Neural cell (in vitro differentiated cells): ENCODE data around the gene CEMP1. TPM values are rescaled to one million over a fixed set of nuclear protein-coding genes. Genes with fewer than 3 reads are reported as not detected.
"Not testable (repeated sequence)": the region's sequence is repeated elsewhere in the genome, so short reads cannot be mapped to it uniquely, and the experiment has no call there.

Experiments used
- H2AFZ ChIP-seq: fragments of 200-600, 300-800 bp; sonication (generic), shearing (Covaris generic); 2 replicates; pipeline ENCODE4 v1.6.0; 2014; ENCODE audit warnings: low read depth, mild to moderate bottlenecking, antibody characterized with exemption, low read length, moderate library complexity
- H3F3A ChIP-seq: fragments of 200-600 bp; shearing (Covaris generic); 2 replicates; pipeline ENCODE4 v1.6.1; 2016; ENCODE audit warnings: mild to moderate bottlenecking, moderate library complexity, mixed read lengths, antibody characterized with exemption, low read length; ENCODE audit not compliant: insufficient read depth, poor library complexity, severe bottlenecking
- H3K27ac ChIP-seq: fragments of 200-600, 300-800 bp; sonication (generic), shearing (Covaris generic); 2 replicates; pipeline ENCODE4 v1.5.1; 2014; ENCODE audit warnings: mild to moderate bottlenecking, low read length, moderate library complexity
- H3K27me3 ChIP-seq: fragments of 300-800, 200-600 bp; sonication (generic), shearing (Covaris generic); 2 replicates; pipeline ENCODE4 v1.6.0; 2014; ENCODE audit warnings: mild to moderate bottlenecking, low read depth, low read length, moderate library complexity; ENCODE audit not compliant: insufficient read depth
- H3K36me3 ChIP-seq: fragments of 300-800, 200-600 bp; sonication (generic), shearing (Covaris generic); 2 replicates; pipeline ENCODE4 v1.5.1; 2014; ENCODE audit warnings: mild to moderate bottlenecking, antibody characterized with exemption, low read length, moderate library complexity; ENCODE audit not compliant: insufficient read depth
- H3K4me2 ChIP-seq: fragments of 300-800, 200-600 bp; sonication (generic), shearing (Covaris generic); 2 replicates; pipeline ENCODE4 v1.6.0; 2014; ENCODE audit warnings: mild to moderate bottlenecking, low read length
- H3K4me3 ChIP-seq: fragments of 300-800, 200-600 bp; sonication (generic), shearing (Covaris generic); 2 replicates; pipeline ENCODE4 v1.5.1; 2014; ENCODE audit warnings: mild to moderate bottlenecking, low read length, moderate library complexity
- H3K79me2 ChIP-seq: fragments of 200-600 bp; shearing (Covaris generic); replicated peaks from 2 replicates; pipeline ENCODE4 v1.6.0; 2014; ENCODE audit warnings: mild to moderate bottlenecking, low read length, moderate library complexity; ENCODE audit not compliant: insufficient read depth
- H3K9ac ChIP-seq: fragments of 300-800, 200-600 bp; sonication (generic), shearing (Covaris generic); 2 replicates; pipeline ENCODE4 v1.6.1; 2016; ENCODE audit warnings: mild to moderate bottlenecking, low read length, mixed read lengths
- H3K9me2 ChIP-seq: fragments of 200-600 bp; shearing (Covaris generic); 2 replicates; pipeline ENCODE4 v1.6.1; 2016; ENCODE audit warnings: mild to moderate bottlenecking, low read length, mixed read lengths; ENCODE audit not compliant: insufficient read depth
- H3K9me3 ChIP-seq: fragments of 200-600, 300-800 bp; sonication (generic), shearing (Covaris generic); 2 replicates; pipeline ENCODE4 v1.6.1; 2016; ENCODE audit warnings: mild to moderate bottlenecking, mixed run types, low read length, moderate library complexity, mixed read lengths
- H4K20me1 ChIP-seq: fragments of 200-600 bp; shearing (Covaris generic); 2 replicates; pipeline ENCODE4 v1.6.1; 2016; ENCODE audit warnings: mild to moderate bottlenecking, mixed run types; ENCODE audit not compliant: insufficient read depth
- polyA plus RNA-seq: library from polyadenylated mRNA; depleted of rRNA; stranded (reverse); fragments of >200 nt; gene quantifications from 2 replicates; pipeline ENCODE4 v1.2.3, GENCODE V29; 2014

Gene CEMP1
- polyA plus RNA-seq, 1 donor from 2014 or later = 0.46 TPM

- not testable (repeated sequence) for H3K9ac ChIP-seq, H3K27ac ChIP-seq, H3K36me3 ChIP-seq, H3K79me2 ChIP-seq, H3K4me3 ChIP-seq, H3K9me2 ChIP-seq, H3K27me3 ChIP-seq, H3K4me2 ChIP-seq, H3K9me3 ChIP-seq, H4K20me1 ChIP-seq, H2AFZ ChIP-seq, H3F3A ChIP-seq
Observed at GRCh38 chr16:2551420-2551889, 20.2 kb upstream of the CEMP1 start.

DNA sequence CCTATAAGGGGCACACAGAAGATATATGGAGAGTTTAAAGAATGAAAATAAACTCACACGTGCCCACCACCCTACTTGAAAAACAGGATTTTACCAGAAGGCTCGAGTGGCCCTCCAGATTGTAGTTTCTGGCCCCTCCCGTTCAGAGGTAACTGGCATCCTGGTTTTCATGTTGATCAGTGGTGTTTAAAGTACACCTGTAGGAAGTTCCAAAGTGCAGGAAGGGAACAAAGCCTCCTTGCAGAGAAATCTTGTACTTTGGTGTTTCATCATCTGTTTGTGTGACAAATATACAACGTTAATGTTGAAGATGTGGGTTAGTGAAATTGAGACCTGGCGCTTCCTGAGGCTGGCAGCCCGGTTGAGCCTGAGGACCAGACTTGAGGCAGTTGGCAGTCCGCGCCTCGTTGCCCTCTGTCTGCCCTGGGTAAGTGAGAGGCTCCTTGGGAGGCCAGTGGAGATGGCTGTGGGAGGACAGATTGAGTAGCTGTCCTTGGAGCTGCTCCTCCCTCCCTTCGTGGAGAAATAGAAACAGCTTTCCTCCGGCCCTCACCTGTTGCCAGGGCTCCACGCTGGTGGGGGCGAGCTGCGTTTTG, 19.2 kb upstream of the CEMP1 start:
- H4K20me1 ChIP-seq, H3K4me3 ChIP-seq, H3K36me3 ChIP-seq, H3K9me2 ChIP-seq, H3K4me2 ChIP-seq, H3K27me3 ChIP-seq, H3K27ac ChIP-seq, H3K9ac ChIP-seq, H3F3A ChIP-seq, H3K79me2 ChIP-seq, H2AFZ ChIP-seq, H3K9me3 ChIP-seq: not testable (repeated sequence)

- H3K79me2 ChIP-seq = peaks cover 18% of the 10 kb centered on the region
- not testable (repeated sequence) for H3K9ac ChIP-seq, H2AFZ ChIP-seq, H3K4me2 ChIP-seq, H3K27me3 ChIP-seq, H4K20me1 ChIP-seq, H3K27ac ChIP-seq, H3K4me3 ChIP-seq, H3K9me2 ChIP-seq, H3F3A ChIP-seq, H3K36me3 ChIP-seq, H3K9me3 ChIP-seq
Observed at GRCh38 chr16:2543771-2544170, 12.6 kb upstream of the CEMP1 start.

- not testable (repeated sequence) for H3K4me3 ChIP-seq, H3K36me3 ChIP-seq, H2AFZ ChIP-seq, H3K9me2 ChIP-seq, H3K27me3 ChIP-seq, H3K9ac ChIP-seq, H3K4me2 ChIP-seq, H3K27ac ChIP-seq, H4K20me1 ChIP-seq, H3F3A ChIP-seq, H3K9me3 ChIP-seq
- H3K79me2 ChIP-seq = peaks cover 21% of the 10 kb centered on the region
Observed at GRCh38 chr16:2541409-2541808, 10.2 kb upstream of the CEMP1 start.

GRCh38 chr16:2540912-2541311, 9.7 kb upstream of the CEMP1 start:
- H3K36me3 ChIP-seq, H3K9ac ChIP-seq, H3K4me2 ChIP-seq, H3F3A ChIP-seq, H3K9me3 ChIP-seq, H3K9me2 ChIP-seq, H3K4me3 ChIP-seq, H3K27ac ChIP-seq, H2AFZ ChIP-seq, H4K20me1 ChIP-seq, H3K27me3 ChIP-seq: not testable (repeated sequence)
- peaks cover 21% of the 10 kb centered on the region for H3K79me2 ChIP-seq
